ENCODE results near the gene CAMK1D. TPM values are rescaled to one million over a fixed set of nuclear protein-coding genes. Genes with fewer than 3 reads are reported as not detected.

Gene CAMK1D
- total and polyA plus RNA-seq, 2 experiments from 2014 or later = 3.5 to 6.0 TPM

DNA sequence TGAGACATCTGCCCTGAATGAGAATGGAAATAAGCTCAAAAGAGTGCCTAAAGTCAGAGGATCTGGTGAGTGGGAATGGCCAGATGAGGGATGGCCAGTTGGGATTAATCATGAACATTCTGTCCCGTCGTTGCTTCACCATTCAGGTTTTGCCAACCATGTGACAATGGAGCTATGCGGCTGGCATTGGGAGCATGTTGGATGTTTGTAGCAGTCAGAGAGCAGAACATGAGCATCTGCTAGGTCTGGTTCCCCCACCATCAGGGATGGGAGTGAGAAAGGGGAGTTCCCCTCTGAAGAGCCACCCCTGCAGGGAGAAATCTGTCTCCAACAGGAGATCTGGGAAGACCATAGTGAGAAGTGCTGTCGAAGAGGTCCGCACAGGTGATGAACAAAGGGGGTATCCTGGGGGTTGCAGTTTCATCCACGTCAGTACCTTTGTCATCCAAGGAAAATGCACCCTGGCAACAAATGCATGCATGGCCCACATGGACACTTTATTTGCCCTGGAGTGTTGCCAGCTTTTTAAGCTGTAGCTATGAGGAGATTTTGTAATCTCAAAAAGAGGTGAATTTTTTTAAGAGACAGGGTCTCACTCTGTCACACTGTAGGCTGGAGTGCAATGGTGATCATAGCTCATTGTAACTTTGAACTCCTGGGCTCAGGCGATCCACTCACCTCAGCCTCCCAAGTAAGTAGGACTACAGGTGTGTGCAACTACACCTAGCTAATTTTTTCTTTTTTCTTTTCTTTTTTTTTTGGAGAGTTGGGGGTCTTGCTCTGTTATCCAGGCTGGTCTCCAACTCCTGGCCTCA, 190.2 kb downstream of the CAMK1D start:
- TF ChIP-seq, protein P1, sequence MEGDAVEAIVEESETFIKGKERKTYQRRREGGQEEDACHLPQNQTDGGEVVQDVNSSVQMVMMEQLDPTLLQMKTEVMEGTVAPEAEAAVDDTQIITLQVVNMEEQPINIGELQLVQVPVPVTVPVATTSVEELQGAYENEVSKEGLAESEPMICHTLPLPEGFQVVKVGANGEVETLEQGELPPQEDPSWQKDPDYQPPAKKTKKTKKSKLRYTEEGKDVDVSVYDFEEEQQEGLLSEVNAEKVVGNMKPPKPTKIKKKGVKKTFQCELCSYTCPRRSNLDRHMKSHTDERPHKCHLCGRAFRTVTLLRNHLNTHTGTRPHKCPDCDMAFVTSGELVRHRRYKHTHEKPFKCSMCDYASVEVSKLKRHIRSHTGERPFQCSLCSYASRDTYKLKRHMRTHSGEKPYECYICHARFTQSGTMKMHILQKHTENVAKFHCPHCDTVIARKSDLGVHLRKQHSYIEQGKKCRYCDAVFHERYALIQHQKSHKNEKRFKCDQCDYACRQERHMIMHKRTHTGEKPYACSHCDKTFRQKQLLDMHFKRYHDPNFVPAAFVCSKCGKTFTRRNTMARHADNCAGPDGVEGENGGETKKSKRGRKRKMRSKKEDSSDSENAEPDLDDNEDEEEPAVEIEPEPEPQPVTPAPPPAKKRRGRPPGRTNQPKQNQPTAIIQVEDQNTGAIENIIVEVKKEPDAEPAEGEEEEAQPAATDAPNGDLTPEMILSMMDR (IDR thresholded peaks at IDR 0.05; ENCODE audit: poor library complexity) = no peak
- TF ChIP-seq EZH2phosphoT487 (IDR thresholded peaks at IDR 0.05; ENCODE audit: low read depth, severe bottlenecking, unreplicated experiment) = no peak
- TF ChIP-seq EZH2 (IDR thresholded peaks at IDR 0.05; ENCODE audit: borderline replicate concordance) = no peak
- no peaks in the 10 kb centered on the region for H4K20me1 ChIP-seq (ENCODE audit: insufficient read depth, poor library complexity, severe bottlenecking)
- 93% methylated on average over 7 of the region's 7 CpGs for WGBS (ENCODE audit: low lambda C conversion rate, missing lambda C conversion rate)
- DNase-seq (ENCODE audit: low spot score) = no peak
- no peaks in the 10 kb centered on the region for H3K79me2 ChIP-seq
- H3K4me2 ChIP-seq = no peak overlapping the region
- no peak overlapping the region for H3K4me3 ChIP-seq
- H3K36me3 ChIP-seq (replicated peaks; ENCODE audit: insufficient read depth, low read depth) = no peaks in the 10 kb centered on the region
- H3K27me3 ChIP-seq = no peaks in the 10 kb centered on the region
- no peaks in the 10 kb centered on the region for H3K9me2 ChIP-seq (replicated peaks; ENCODE audit: insufficient read depth)
- H3K9me3 ChIP-seq (ENCODE audit: low read depth) = no peaks in the 10 kb centered on the region
- no peaks in the 10 kb centered on the region for H3K4me1 ChIP-seq (ENCODE audit: insufficient read depth)
- H3K27ac ChIP-seq = no peak overlapping the region
- H2AFZ ChIP-seq = no peak overlapping the region

GRCh38 chr10:12540341-12540781, 191.0 kb downstream of the CAMK1D start:
- no peak overlapping the region for H3K4me2 ChIP-seq
- no peaks in the 10 kb centered on the region for H3K27me3 ChIP-seq
- no peak overlapping the region for H3K4me3 ChIP-seq
- no peaks in the 10 kb centered on the region for H3K9me2 ChIP-seq (replicated peaks; ENCODE audit: insufficient read depth)
- H2AFZ ChIP-seq = no peak overlapping the region
- H4K20me1 ChIP-seq (ENCODE audit: insufficient read depth, poor library complexity, severe bottlenecking) = no peaks in the 10 kb centered on the region
- no peaks in the 10 kb centered on the region for H3K79me2 ChIP-seq
- H3K4me1 ChIP-seq (ENCODE audit: insufficient read depth) = no peaks in the 10 kb centered on the region
- no peak overlapping the region for H3K27ac ChIP-seq
- TF ChIP-seq, protein P1 (IDR thresholded peaks at IDR 0.05; ENCODE audit: poor library complexity) = no peak
- TF ChIP-seq EZH2 (IDR thresholded peaks at IDR 0.05; ENCODE audit: borderline replicate concordance) = no peak
- TF ChIP-seq EZH2phosphoT487 (IDR thresholded peaks at IDR 0.05; ENCODE audit: low read depth, severe bottlenecking, unreplicated experiment) = no peak
- 71% methylated on average over 4 of the region's 4 CpGs for WGBS (ENCODE audit: low lambda C conversion rate, missing lambda C conversion rate)
- no peak for DNase-seq (ENCODE audit: low spot score)
- no peaks in the 10 kb centered on the region for H3K9me3 ChIP-seq (ENCODE audit: low read depth)
- no peaks in the 10 kb centered on the region for H3K36me3 ChIP-seq (replicated peaks; ENCODE audit: insufficient read depth, low read depth)

DNA sequence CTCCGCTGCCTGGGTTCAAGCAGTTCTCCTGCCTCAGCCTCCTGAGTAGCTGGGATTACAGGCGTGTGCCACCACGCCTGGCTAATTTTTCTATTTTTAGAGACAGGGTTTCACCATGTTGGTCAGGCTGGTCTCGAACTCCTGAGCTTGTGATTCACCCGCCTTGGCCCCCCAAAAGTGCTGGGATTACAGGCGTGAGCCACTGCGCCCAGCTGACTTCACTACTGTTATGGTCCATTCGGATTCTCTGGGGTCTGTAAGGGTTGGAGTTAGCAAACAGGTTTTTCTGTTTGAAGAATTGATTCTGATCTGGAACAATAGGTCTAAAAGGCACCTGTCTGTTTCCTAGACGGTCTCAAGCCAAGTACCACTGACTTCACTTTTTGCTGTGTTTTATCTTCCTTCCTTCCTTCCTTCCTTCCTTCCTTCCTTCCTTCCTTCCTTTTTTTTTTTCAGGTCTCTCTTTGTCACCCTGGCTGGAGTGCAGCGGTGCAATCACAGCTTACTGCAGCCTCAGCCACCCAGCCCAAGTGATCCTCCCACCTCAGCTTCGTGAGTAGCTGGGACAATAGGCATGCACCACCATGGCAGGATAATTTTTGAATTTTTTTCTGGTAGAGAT, 192.2 kb downstream of the CAMK1D start:
- H3K9me3 ChIP-seq (ENCODE audit: low read depth) = no peaks in the 10 kb centered on the region
- H3K4me3 ChIP-seq = no peak overlapping the region
- no peak overlapping the region for H2AFZ ChIP-seq
- H3K36me3 ChIP-seq (replicated peaks; ENCODE audit: insufficient read depth, low read depth) = no peaks in the 10 kb centered on the region
- H3K27me3 ChIP-seq = no peaks in the 10 kb centered on the region
- WGBS (ENCODE audit: low lambda C conversion rate, missing lambda C conversion rate) = 90% methylated on average over 11 of the region's 11 CpGs
- no peaks in the 10 kb centered on the region for H3K9me2 ChIP-seq (replicated peaks; ENCODE audit: insufficient read depth)
- H4K20me1 ChIP-seq (ENCODE audit: insufficient read depth, poor library complexity, severe bottlenecking) = no peaks in the 10 kb centered on the region
- no peak overlapping the region for H3K4me2 ChIP-seq
- TF ChIP-seq EZH2 (IDR thresholded peaks at IDR 0.05; ENCODE audit: borderline replicate concordance) (no peak), EZH2phosphoT487 (IDR thresholded peaks at IDR 0.05; ENCODE audit: low read depth, severe bottlenecking, unreplicated experiment) (no peak)
- TF ChIP-seq, protein P1 (IDR thresholded peaks at IDR 0.05; ENCODE audit: poor library complexity) = no peak
- no peak overlapping the region for H3K27ac ChIP-seq
- H3K79me2 ChIP-seq = no peaks in the 10 kb centered on the region
- DNase-seq (ENCODE audit: low spot score) = no peak
- H3K4me1 ChIP-seq (ENCODE audit: insufficient read depth) = no peaks in the 10 kb centered on the region

Measured in hepatocyte (in vitro differentiated cells).